GM23338 (cell line): ENCODE results near the gene AIM2. TPM values are rescaled to one million over a fixed set of nuclear protein-coding genes. Genes with fewer than 3 reads are reported as not detected.
A peak's percentile ranks its signal among the peaks of the same experiment; 100 is the strongest.

Experiments used
- ATAC-seq: fragments of 200-7000 bp; cut with Tn5 transposase; 3 replicates; pipeline ENCODE4 v1.9.1; 2020
- DNase-seq: peaks from one replicate; pipeline ENCODE4 v3.0.0-alpha.2; 2015; ENCODE audit warnings: low spot score
- H2AFZ ChIP-seq: fragments of 200-600 bp; sonication (generic); 2 replicates; pipeline ENCODE4 v1.8.0; 2016; ENCODE audit warnings: antibody characterized with exemption, mild to moderate bottlenecking, moderate library complexity
- H3F3A ChIP-seq: fragments of 200-600 bp; sonication (generic); replicated peaks from 2 replicates; pipeline ENCODE4 v1.8.0; 2017; ENCODE audit warnings: antibody characterized with exemption, mixed run types, low read depth
- H3K27ac ChIP-seq: fragments of 200-600 bp; sonication (generic); 2 replicates; pipeline ENCODE4 v1.6.1; 2016; ENCODE audit warnings: low read depth
- H3K27me3 ChIP-seq: fragments of 200-600 bp; sonication (generic); 2 replicates; pipeline ENCODE4 v1.8.0; 2016; ENCODE audit warnings: mild to moderate bottlenecking, mixed run types, moderate library complexity; ENCODE audit not compliant: insufficient read depth
- H3K36me3 ChIP-seq: fragments of 200-600 bp; sonication (generic); 2 replicates; pipeline ENCODE4 v1.8.0; 2016; ENCODE audit warnings: mild to moderate bottlenecking; ENCODE audit not compliant: insufficient read depth
- H3K4me1 ChIP-seq: fragments of 200-600 bp; sonication (generic); 2 replicates; pipeline ENCODE4 v1.8.0; 2016; ENCODE audit warnings: mild to moderate bottlenecking, moderate library complexity; ENCODE audit not compliant: insufficient read depth
- H3K4me2 ChIP-seq: fragments of 200-600 bp; sonication (generic); 2 replicates; pipeline ENCODE4 v1.7.1; 2017; ENCODE audit warnings: mixed run types
- H3K4me3 ChIP-seq: fragments of 200-600 bp; sonication (generic); 2 replicates; pipeline ENCODE4 v1.6.1; 2016; ENCODE audit warnings: mixed run types
- H3K79me2 ChIP-seq: fragments of 200-600 bp; sonication (generic); replicated peaks from 2 replicates; pipeline ENCODE4 v1.8.0; 2017; ENCODE audit warnings: mild to moderate bottlenecking; ENCODE audit not compliant: insufficient read depth
- H3K9me2 ChIP-seq: fragments of 200-600 bp; sonication (generic); 2 replicates; pipeline ENCODE4 v1.8.0; 2017; ENCODE audit not compliant: insufficient read depth
- H4K20me1 ChIP-seq: fragments of 200-600 bp; sonication (generic); replicated peaks from 2 replicates; pipeline ENCODE4 v1.8.0; 2017; ENCODE audit warnings: mild to moderate bottlenecking; ENCODE audit not compliant: insufficient read depth
- H3K27ac Mint-ChIP-seq: 2 replicates; pipeline ENCODE4 v1.8.0; 2020; ENCODE audit warnings: inconsistent platforms, mild to moderate bottlenecking, moderate library complexity, mixed read lengths
- H3K27me3 Mint-ChIP-seq: 3 replicates; pipeline ENCODE4 v1.8.0; 2022; ENCODE audit warnings: low read depth, mild to moderate bottlenecking, moderate library complexity, mixed read lengths, inconsistent platforms; ENCODE audit not compliant: insufficient read depth, poor library complexity
- H3K36me3 Mint-ChIP-seq: 3 replicates; pipeline ENCODE4 v1.8.0; 2021; ENCODE audit warnings: low read depth, mild to moderate bottlenecking, inconsistent platforms, moderate library complexity, mixed read lengths
- H3K4me1 Mint-ChIP-seq: 3 replicates; pipeline ENCODE4 v1.8.0; 2020; ENCODE audit warnings: mild to moderate bottlenecking, inconsistent platforms, mixed read lengths
- H3K4me3 Mint-ChIP-seq: 3 replicates; pipeline ENCODE4 v1.8.0; 2021; ENCODE audit warnings: moderate library complexity, mild to moderate bottlenecking, inconsistent platforms, mixed read lengths
- H3K9me3 Mint-ChIP-seq: 3 replicates; pipeline ENCODE4 v1.8.0; 2020; ENCODE audit warnings: moderate library complexity, mild to moderate bottlenecking, inconsistent platforms, mixed read lengths
- CREB1 ChIP-seq: fragments of 250-450 bp; sonication (Bioruptor Pico); IDR thresholded peaks from 2 replicates; pipeline ENCODE4 v1.5.0; 2020; ENCODE audit warnings: low read depth, mild to moderate bottlenecking, moderate library complexity
- EZH2 ChIP-seq: fragments of 200-600 bp; sonication (generic); IDR thresholded peaks from one replicate; pipeline ENCODE4 v1.8.0; 2017; ENCODE audit warnings: antibody characterized with exemption, mild to moderate bottlenecking, low read depth; ENCODE audit not compliant: unreplicated experiment
- EZH2phosphoT487 ChIP-seq: fragments of 200-600 bp; sonication (generic); IDR thresholded peaks from one replicate; pipeline ENCODE4 v1.8.1; 2018; ENCODE audit warnings: antibody characterized with exemption; ENCODE audit not compliant: unreplicated experiment
- JUNB ChIP-seq: IDR thresholded peaks from one replicate; pipeline ENCODE4 v1.6.1; 2016; ENCODE audit warnings: antibody characterized with exemption; ENCODE audit not compliant: unreplicated experiment
- NANOG ChIP-seq: IDR thresholded peaks from 2 replicates; pipeline ENCODE4 v1.6.1; 2016; ENCODE audit warnings: antibody characterized with exemption, borderline replicate concordance
- POLR2AphosphoS5 ChIP-seq: IDR thresholded peaks from 2 replicates; pipeline ENCODE4 v1.6.1; 2016; ENCODE audit warnings: antibody characterized with exemption, low read depth
- REST ChIP-seq: IDR thresholded peaks from one replicate; pipeline ENCODE4 v1.6.1; 2018; ENCODE audit warnings: antibody characterized with exemption; ENCODE audit not compliant: unreplicated experiment
- STAT1 ChIP-seq: IDR thresholded peaks from one replicate; pipeline ENCODE4 v1.6.1; 2016; ENCODE audit warnings: antibody characterized with exemption; ENCODE audit not compliant: unreplicated experiment
- ZNF114 ChIP-seq: fragments of 250-450 bp; sonication (Bioruptor Pico); IDR thresholded peaks from 2 replicates; pipeline ENCODE4 v1.5.0; 2020; ENCODE audit warnings: mild to moderate bottlenecking, moderate library complexity
- ZNF331 ChIP-seq: fragments of 250-450 bp; sonication (Bioruptor Pico); IDR thresholded peaks from 2 replicates; pipeline ENCODE4 v1.5.0; 2020; ENCODE audit warnings: low read depth, mild to moderate bottlenecking, moderate library complexity
- ZNF462 ChIP-seq: fragments of 250-450 bp; sonication (Bioruptor Pico); IDR thresholded peaks from 2 replicates; pipeline ENCODE4 v1.5.0; 2020; ENCODE audit warnings: mild to moderate bottlenecking, moderate library complexity
- polyA plus RNA-seq: library from polyadenylated mRNA; unstranded; fragments of >200 nt; fragmentation: Nextera tagmentation; extraction: Ambion mirVana; gene quantifications from 2 replicates; pipeline ENCODE4 v1.2.1, GENCODE V29; 2016
- total RNA-seq: library from RNA; depleted of rRNA; stranded (reverse); fragments of >200 nt; shearing (Covaris generic); gene quantifications from 2 replicates; pipeline ENCODE4 v1.2.3, GENCODE V29; 2014
- TF ChIP-seq, protein P1 (sequence below), 2 experiments: fragments of 200-600 bp in 1 of 2; sonication (generic) in 1 of 2; conservative IDR thresholded peaks; 2 replicates each; pipeline versions ENCODE4 v1.5.1 to v1.6.1; 2016 to 2017; ENCODE audit warnings: antibody characterized with exemption in 2 of 2, low read depth in 2 of 2, mild to moderate bottlenecking in 2 of 2, moderate library complexity in 1 of 2
- TF ChIP-seq, protein P2 (sequence below): IDR thresholded peaks from 2 replicates; pipeline ENCODE4 v1.6.1; 2016; ENCODE audit warnings: antibody characterized with exemption

Gene AIM2
- total and polyA plus RNA-seq, 2 experiments from 2014 or later, result 1.5 to 2.5 TPM

DNA sequence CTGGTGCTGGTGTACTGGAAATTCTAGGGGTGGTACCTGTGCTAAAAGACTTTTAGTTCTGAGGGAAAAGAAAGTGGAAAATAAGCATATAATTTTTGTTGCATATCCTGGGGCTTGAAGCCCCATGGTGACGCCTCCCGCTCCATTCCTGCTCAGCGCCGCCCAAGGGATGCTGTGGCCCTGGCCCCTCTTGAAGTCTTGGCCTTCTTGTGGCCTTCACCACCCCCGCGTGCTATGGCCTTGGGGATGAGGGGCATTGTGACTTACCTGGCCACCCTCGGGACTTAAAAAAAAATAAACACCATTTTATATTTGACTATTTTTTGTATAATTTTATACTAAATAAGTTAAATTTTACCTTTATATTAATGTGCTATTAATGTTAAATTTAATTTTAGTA, 51.5 kb downstream of the AIM2 start (continued):
- TF ChIP-seq, protein P1, sequence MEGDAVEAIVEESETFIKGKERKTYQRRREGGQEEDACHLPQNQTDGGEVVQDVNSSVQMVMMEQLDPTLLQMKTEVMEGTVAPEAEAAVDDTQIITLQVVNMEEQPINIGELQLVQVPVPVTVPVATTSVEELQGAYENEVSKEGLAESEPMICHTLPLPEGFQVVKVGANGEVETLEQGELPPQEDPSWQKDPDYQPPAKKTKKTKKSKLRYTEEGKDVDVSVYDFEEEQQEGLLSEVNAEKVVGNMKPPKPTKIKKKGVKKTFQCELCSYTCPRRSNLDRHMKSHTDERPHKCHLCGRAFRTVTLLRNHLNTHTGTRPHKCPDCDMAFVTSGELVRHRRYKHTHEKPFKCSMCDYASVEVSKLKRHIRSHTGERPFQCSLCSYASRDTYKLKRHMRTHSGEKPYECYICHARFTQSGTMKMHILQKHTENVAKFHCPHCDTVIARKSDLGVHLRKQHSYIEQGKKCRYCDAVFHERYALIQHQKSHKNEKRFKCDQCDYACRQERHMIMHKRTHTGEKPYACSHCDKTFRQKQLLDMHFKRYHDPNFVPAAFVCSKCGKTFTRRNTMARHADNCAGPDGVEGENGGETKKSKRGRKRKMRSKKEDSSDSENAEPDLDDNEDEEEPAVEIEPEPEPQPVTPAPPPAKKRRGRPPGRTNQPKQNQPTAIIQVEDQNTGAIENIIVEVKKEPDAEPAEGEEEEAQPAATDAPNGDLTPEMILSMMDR (conservative IDR thresholded peaks at IDR 0.05; ENCODE audit: low read depth in 2 of 2), result no peak
- no peak for TF ChIP-seq ZNF114 (CRISPR knock-in tag)

GRCh38 chr1:159023723-159024122, 52.8 kb downstream of the AIM2 start:
- Histone ChIP-seq H3K4me3 (no peak overlapping the region), H4K20me1 (no peaks in the 10 kb centered on the region), H3F3A (no peaks in the 10 kb centered on the region), H3K27ac (no peak overlapping the region), H3K27me3 (no peaks in the 10 kb centered on the region), H3K79me2 (no peaks in the 10 kb centered on the region), H2AFZ (no peak overlapping the region), H3K4me2 (peak overlapping the region; percentile 31; the same call in 1 of the 2 replicates), H3K36me3 (no peaks in the 10 kb centered on the region), H3K9me2 (peaks cover 3% of the 10 kb centered on the region; the same call in 1 of the 2 replicates), H3K4me1 (peaks cover 12% of the 10 kb centered on the region)
- Mint-ChIP-seq H3K27ac (no peak overlapping the region), H3K27me3 (peaks cover 2% of the 10 kb centered on the region), H3K4me1 (peaks cover 20% of the 10 kb centered on the region), H3K9me3 (no peaks in the 10 kb centered on the region), H3K4me3 (no peak overlapping the region; the same call in 2 of the 3 replicates), H3K36me3 (no peaks in the 10 kb centered on the region)
- peak; percentile 29 for DNase-seq
- ATAC-seq, result no peak
- TF ChIP-seq NANOG (no peak), EZH2phosphoT487 (no peak), POLR2AphosphoS5 (no peak), STAT1 (no peak), ZNF114 (CRISPR knock-in tag) (no peak), ZNF462 (no peak), ZNF331 (CRISPR knock-in tag) (no peak), EZH2 (no peak), CREB1 (CRISPR knock-in tag) (no peak), JUNB (no peak), REST (no peak)
- TF ChIP-seq, protein P2, sequence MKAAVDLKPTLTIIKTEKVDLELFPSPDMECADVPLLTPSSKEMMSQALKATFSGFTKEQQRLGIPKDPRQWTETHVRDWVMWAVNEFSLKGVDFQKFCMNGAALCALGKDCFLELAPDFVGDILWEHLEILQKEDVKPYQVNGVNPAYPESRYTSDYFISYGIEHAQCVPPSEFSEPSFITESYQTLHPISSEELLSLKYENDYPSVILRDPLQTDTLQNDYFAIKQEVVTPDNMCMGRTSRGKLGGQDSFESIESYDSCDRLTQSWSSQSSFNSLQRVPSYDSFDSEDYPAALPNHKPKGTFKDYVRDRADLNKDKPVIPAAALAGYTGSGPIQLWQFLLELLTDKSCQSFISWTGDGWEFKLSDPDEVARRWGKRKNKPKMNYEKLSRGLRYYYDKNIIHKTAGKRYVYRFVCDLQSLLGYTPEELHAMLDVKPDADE, result no peak
